Activated T-cell treated with anti-CD3 and anti-CD28 coated beads, Interleukin-2, amount 50 U/mL, for 48 hours (primary cell): Measurements from ENCODE around the gene ESPL1.
A peak's percentile ranks its signal among the peaks of the same experiment; 100 is the strongest.

Experiments
- DNase-seq, 2 experiments: peaks; one replicate each; pipeline ENCODE4 v3.0.0-alpha.2; 2020

Gene ESPL1

GRCh38 chr12:53267999-53268629, at the start of gene ESPL1:
ESPL1 (plus strand) TSS chr12:53268299; CDS start chr12:53268767, 468 bp downstream.
- peak; percentile 91 to 92 for DNase-seq

DNA sequence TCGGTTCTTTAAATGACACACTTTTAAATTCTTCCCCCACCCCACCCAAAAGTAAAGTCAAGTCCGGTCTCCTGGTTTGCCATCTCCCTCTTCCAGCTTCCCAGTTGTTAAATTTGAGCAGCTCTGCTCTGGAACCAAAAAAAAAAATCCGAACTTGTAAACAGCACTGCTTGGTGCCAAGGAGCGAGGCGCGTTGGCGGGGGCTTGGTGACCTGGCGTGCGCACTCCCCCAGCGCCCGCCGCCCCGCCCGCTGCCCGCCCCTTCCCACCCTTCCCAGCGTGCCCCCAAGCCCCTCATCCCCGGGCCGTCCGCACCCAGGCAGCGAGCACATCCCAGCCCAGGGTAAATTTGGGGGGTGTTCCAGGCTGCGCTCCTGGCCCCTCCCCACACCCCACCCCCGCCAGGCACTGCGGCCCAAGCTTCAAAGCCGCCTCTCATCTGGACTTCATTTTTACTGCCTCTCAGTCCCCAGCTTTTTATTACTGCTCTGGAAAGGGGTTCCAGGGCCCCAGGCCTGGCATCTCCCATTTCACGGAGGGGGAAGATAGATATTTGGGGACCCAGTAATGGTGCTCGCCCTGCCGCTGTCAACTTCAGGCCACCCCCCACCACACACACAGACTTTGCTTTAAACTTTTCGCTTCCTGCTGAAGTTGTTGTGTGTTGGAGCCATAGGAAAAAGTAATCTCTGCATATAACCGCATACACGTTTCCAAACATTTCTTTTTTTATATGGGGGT, 49.4 kb upstream of the ESPL1 start:
- no peak for DNase-seq

DNA sequence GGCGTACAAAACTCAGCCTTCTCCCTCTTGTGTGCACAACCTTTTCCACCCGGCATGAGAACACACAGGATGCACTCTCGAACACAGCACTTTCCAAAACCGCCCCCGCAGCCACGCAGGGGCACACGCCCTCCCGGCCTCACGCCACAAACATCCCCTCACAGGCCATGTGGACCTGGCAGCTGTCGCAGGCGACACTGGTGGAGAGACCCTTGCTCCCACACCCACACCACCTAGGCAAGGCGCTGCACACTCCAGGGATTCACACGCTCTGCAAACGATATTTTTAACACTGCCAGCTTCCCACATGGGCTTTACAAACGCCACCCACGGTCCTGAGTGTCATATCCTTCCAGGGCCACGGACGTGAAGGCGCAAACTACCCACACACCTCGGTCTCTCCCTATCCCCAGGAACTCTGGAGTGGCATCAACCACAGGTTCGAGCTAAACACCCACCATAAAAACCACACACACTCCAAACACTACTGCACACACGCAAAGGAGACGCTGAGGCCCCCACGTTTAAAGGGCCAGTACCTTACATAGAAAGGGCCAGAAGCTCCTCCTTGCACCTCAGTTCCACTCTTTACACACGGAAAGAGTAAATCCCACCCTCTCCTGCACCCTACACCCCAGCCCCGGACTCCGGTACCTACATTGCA, 48.7 kb upstream of the ESPL1 start:
- DNase-seq, result peak; percentile 81 to 83

DNA sequence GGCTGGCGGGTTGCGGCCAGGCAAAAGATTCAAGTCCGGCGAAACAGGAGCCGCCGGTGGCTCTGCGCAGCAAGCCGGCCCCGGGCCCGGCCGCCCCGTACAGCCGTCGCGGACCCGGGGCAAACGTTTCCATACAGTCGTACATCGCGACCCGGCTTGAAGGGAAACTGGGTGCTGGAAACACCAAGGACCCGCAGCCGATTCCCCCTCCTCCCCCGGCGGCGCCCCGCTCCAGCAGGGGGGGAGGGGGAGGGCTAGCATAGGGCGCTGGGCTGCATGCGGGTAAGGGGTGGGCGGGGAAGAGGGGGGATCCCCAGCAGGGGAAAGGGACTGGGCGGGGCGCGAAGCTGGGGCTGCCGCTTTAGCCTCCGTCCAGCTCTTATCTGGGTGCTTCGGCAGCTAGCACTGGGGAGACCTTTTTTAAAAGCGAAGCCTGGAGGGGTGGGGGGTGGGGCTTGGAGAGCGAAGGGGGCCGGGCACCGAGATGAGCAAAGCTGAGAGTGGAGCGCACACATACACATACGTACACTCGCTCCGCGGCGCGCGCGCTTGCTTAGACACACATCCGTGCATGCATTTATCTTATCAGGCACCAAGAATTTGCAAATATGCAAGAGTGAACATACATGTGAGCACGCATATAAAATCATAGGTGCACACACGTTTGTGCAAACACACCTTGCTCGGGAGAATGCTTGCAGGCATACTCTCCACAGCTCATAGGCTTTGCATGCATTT, 48.0 kb upstream of the ESPL1 start:
- DNase-seq, result peak; percentile 87 to 89

DNA sequence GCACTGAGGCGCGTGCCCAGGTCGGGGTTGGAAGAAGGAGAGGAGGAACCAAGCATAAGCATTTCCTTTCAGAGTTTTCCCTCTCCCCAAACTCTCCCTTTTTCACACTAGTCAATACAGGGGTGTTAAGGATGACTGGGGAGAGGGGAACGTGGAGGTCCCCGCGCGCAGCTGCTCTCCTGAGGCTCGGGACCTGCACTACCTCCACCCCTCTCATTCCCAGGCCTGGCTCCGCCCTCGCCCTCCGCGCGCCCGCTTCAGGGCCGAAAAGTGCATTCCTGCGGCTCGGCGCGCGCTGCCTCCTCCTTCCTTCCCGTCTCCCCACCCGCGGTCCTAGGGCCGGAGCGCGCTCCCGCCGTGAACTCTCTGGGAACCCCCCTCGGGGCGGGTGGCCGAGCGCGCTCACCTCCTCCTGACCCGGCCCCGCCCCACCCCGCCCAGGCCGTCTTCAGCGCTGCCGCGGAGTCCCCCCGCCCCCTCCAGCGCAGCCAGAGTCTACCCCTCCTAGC, 47.4 kb upstream of the ESPL1 start:
- peak; percentile 87 to 89 for DNase-seq

DNA sequence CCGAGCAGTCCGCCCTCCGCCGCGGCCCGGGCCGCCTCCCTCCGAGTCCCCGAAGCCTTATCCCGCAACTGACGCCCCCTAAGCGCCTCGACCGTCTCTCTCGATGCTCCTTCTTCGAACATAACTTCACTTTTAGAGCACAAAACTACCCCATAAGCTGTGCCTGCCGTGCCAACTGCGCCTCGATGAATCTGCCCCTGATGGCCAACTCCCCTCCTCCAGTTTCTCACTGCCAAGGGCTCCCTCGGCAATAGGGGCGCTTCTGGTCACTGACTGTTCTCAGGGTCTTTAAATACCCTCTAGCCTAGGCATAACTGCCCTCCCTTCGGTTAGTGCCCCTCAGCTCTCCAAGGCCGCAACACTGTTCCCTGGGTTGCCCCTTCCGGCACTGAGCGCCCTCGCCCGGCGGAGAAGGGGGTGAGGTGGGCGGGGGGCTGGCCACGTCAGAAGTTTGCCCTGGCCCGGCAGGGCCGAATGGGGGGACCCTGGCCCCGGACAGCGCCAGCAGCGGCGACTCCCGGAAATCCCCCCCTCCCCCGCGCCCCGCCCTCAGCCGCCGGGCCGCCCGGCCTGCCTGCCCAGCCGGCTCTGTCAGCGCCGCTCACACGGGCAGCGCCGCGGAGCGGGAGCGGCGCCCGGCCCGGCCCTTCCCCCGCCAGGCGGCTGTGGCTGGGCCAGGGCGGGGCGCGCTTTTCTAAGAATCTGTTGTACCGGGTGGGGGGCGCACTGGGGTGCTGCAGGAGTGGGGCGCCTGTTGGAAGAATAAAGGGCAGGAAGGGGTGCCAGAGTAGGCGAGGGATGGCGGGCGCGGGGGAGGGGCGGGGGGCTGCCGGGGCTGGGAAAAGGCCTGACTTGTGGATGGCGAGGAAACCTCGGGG, 46.7 kb upstream of the ESPL1 start:
- peak in 1 of 2 experiments; percentile 74 for DNase-seq

GRCh38 chr12:53222170-53222721, 45.9 kb upstream of the ESPL1 start:
- peak in 1 of 2 experiments; percentile 33 for DNase-seq

- DNase-seq, result peak in 1 of 2 experiments; percentile 26
Measured at GRCh38 chr12:53222806-53223261, 45.3 kb upstream of the ESPL1 start.

DNA sequence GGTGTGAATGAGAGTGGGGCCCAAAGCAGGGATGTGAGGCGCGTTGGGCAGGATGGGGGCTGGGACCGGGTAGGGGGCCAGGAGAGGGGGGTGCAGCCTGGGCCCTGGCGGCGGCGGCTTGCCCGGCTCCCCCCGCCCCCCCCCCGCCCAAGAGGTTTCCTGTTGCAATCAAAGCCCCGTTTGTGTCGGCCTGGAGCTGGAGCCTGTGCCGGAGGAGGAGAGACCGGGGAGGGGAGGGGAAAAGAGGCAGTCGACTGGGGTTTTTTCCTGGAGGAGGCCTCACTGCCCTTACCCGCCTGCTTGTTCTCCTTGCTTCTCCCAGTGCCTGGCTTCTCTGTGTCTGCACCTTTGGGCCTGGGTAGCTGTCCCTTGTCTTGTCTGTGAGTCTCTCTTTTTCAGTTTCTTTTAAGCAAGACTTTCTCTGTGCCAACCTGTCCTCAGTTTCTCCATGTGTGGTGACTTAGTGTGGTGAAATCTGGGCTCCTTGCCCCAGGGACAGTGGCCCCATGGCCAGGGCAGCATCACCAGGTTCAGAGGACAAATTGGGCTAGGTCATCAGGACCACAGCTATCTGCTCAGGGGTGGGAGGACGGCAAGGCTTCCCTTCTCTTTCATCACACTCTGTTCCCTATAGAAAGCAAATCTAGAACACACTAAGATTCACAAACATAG, 44.6 kb upstream of the ESPL1 start:
- peak; percentile 35 to 47 for DNase-seq

- peak; percentile 39 to 43 for DNase-seq
Measured at GRCh38 chr12:53224061-53224896, 43.8 kb upstream of the ESPL1 start.

GRCh38 chr12:53224897-53225634, 43.0 kb upstream of the ESPL1 start:
- peak; percentile 24 to 31 for DNase-seq

- no peak for DNase-seq
Measured at GRCh38 chr12:53225635-53226424, 42.3 kb upstream of the ESPL1 start.

DNA sequence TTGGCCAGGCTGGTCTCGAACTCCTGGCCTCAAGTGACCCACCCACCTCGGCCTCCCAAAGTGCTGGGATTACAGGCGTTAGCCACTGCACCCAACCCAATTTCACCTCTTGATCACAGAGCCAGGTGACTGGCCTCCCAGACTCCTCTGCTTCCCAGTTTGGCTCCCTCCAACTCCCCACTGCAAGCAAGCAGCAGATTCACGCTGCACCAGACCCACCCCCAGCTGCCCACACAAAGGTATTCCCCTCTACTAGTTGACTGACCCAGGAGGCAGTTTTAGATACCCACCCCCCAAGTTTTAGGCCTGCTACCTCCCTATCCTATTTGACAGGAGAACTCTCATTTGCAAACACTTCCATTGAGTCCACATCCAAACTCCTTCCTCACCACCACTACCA, 41.3 kb upstream of the ESPL1 start:
- no peak for DNase-seq

GRCh38 chr12:53227341-53227740, 40.8 kb upstream of the ESPL1 start:
- no peak for DNase-seq

DNA sequence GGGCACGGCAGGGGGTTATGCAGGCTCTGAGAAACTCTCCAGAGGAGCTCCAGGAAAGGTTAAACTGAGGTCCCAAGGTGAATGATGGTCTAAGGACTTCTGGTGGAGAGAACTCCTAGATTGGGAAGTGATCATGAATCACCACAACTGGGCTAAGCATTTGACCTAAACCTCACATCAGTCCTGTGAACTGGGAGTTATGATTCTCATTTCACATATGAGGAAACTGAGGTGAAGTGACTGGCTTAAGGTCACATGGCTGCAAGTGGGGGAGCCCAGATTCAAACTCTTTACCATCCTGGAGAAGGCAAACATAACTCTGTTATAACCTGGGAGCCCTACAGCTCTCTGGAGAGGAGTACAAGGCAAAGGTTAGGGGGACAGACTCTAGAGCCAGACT, 40.3 kb upstream of the ESPL1 start:
- no peak for DNase-seq

- DNase-seq, result no peak
Measured at GRCh38 chr12:53229454-53229853, 38.6 kb upstream of the ESPL1 start.

- DNase-seq, result peak in 1 of 2 experiments; percentile 17
Measured at GRCh38 chr12:53230108-53230845, 37.8 kb upstream of the ESPL1 start.

GRCh38 chr12:53231671-53231920, 36.5 kb upstream of the ESPL1 start:
- DNase-seq, result no peak
